Measurements from ENCODE around the gene PCDHGA9.

DNA sequence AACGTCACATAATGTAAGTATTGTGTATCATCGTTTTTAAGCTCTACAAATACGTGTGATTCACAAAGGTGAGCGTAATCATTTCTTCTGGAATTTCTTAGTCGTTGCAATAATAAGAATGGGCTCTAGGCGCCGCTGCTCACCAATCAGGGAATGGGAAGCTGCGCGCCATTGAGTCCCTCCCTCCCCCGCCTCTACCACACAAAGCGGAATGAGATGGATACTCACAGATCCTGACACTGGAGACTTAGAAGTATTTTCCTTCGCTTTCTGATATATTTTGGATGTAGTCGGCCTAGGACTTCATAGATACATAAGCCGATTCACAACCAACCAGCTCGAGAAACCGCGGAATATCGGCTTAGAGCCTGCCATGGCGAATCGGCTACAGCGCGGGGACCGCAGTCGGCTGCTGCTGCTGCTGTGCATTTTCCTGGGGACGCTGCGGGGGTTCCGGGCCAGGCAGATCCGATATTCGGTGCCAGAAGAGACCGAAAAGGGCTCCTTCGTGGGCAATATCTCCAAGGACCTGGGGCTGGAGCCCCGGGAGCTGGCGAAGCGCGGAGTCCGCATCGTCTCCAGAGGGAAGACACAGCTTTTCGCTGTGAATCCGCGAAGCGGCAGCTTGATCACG lies 18.4 kb downstream of the PCDHGA9 start, which contains the start of gene PCDHGA11:
- TF ChIP-seq, protein P1, sequence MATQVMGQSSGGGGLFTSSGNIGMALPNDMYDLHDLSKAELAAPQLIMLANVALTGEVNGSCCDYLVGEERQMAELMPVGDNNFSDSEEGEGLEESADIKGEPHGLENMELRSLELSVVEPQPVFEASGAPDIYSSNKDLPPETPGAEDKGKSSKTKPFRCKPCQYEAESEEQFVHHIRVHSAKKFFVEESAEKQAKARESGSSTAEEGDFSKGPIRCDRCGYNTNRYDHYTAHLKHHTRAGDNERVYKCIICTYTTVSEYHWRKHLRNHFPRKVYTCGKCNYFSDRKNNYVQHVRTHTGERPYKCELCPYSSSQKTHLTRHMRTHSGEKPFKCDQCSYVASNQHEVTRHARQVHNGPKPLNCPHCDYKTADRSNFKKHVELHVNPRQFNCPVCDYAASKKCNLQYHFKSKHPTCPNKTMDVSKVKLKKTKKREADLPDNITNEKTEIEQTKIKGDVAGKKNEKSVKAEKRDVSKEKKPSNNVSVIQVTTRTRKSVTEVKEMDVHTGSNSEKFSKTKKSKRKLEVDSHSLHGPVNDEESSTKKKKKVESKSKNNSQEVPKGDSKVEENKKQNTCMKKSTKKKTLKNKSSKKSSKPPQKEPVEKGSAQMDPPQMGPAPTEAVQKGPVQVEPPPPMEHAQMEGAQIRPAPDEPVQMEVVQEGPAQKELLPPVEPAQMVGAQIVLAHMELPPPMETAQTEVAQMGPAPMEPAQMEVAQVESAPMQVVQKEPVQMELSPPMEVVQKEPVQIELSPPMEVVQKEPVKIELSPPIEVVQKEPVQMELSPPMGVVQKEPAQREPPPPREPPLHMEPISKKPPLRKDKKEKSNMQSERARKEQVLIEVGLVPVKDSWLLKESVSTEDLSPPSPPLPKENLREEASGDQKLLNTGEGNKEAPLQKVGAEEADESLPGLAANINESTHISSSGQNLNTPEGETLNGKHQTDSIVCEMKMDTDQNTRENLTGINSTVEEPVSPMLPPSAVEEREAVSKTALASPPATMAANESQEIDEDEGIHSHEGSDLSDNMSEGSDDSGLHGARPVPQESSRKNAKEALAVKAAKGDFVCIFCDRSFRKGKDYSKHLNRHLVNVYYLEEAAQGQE (IDR thresholded peaks at IDR 0.05; ENCODE audit: insufficient read depth in 1 of 2, low read depth in 2 of 2, low read length in 2 of 2), result no peak
- no peak for TF ChIP-seq POLR2AphosphoS5 (IDR thresholded peaks at IDR 0.05; ENCODE audit: low read depth, low read length)
- no peak for TF ChIP-seq TAF1 (IDR thresholded peaks at IDR 0.05; ENCODE audit: borderline replicate concordance, insufficient read depth, low read length)
- no peak for TF ChIP-seq SIN3A (IDR thresholded peaks at IDR 0.05; ENCODE audit: borderline replicate concordance, insufficient read depth, low read length)
